ENCODE results near the gene CEP57L1.

CEP57L1 gene

GRCh38 chr6:109073344-109074132 is 21.8 kb upstream of the CEP57L1 start:
- H3K4me3 ChIP-seq (ENCODE audit: low read length), result no peak overlapping the region
- DNase-seq (ENCODE audit: low read depth), result no peak

GRCh38 chr6:109074133-109074415 is 21.2 kb upstream of the CEP57L1 start:
- no peak overlapping the region for H3K4me3 ChIP-seq (ENCODE audit: low read length)
- TF ChIP-seq, protein P1, sequence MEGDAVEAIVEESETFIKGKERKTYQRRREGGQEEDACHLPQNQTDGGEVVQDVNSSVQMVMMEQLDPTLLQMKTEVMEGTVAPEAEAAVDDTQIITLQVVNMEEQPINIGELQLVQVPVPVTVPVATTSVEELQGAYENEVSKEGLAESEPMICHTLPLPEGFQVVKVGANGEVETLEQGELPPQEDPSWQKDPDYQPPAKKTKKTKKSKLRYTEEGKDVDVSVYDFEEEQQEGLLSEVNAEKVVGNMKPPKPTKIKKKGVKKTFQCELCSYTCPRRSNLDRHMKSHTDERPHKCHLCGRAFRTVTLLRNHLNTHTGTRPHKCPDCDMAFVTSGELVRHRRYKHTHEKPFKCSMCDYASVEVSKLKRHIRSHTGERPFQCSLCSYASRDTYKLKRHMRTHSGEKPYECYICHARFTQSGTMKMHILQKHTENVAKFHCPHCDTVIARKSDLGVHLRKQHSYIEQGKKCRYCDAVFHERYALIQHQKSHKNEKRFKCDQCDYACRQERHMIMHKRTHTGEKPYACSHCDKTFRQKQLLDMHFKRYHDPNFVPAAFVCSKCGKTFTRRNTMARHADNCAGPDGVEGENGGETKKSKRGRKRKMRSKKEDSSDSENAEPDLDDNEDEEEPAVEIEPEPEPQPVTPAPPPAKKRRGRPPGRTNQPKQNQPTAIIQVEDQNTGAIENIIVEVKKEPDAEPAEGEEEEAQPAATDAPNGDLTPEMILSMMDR (conservative IDR thresholded peaks at IDR 0.05; ENCODE audit: low read depth, low read length), result no peak
- no peak for DNase-seq (ENCODE audit: low read depth)

More at GRCh38 chr6:109073344-109074132, 21.8 kb upstream of the CEP57L1 start:
- TF ChIP-seq, protein P1 (conservative IDR thresholded peaks at IDR 0.05; ENCODE audit: low read depth, low read length), result peak; percentile 69

DNA sequence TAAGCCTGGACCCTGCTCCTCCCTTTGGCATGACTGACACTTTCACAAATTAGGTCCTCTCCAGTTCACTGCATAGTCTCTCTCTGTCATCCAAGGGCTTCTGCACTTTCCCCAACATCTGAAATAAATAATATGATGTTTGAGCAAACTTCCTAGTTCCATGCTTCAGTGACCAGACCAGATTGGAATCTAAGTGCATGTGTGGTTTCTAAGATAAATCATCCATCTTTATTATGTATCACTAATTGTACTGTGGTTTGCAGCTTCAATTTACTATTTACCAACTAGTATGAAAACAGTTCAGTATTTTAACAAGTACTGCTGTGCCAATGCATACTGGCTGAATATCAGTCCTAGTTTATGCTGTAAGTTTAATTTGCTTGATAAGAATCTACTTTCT is 19.4 kb upstream of the CEP57L1 start:
- H3K4me3 ChIP-seq (ENCODE audit: low read length), result no peak overlapping the region
- no peak for DNase-seq (ENCODE audit: low read depth)
- TF ChIP-seq, protein P1 (conservative IDR thresholded peaks at IDR 0.05; ENCODE audit: low read depth, low read length), result no peak

- no peak for DNase-seq (ENCODE audit: low read depth)
- TF ChIP-seq, protein P1 (conservative IDR thresholded peaks at IDR 0.05; ENCODE audit: low read depth, low read length), result no peak
- H3K4me3 ChIP-seq (ENCODE audit: low read length), result no peak overlapping the region
These were observed 18.9 kb upstream of the CEP57L1 start for GRCh38 chr6:109076377-109076776.

GRCh38 chr6:109079981-109080380 is 15.3 kb upstream of the CEP57L1 start:
- no peak for DNase-seq (ENCODE audit: low read depth)
- no peak overlapping the region for H3K4me3 ChIP-seq (ENCODE audit: low read length)
- TF ChIP-seq, protein P1 (conservative IDR thresholded peaks at IDR 0.05; ENCODE audit: low read depth, low read length), result no peak

GRCh38 chr6:109081026-109081425 is 14.3 kb upstream of the CEP57L1 start:
- TF ChIP-seq, protein P1 (conservative IDR thresholded peaks at IDR 0.05; ENCODE audit: low read depth, low read length), result no peak
- H3K4me3 ChIP-seq (ENCODE audit: low read length), result no peak overlapping the region
- DNase-seq (ENCODE audit: low read depth), result no peak

- no peak for DNase-seq (ENCODE audit: low read depth)
- H3K4me3 ChIP-seq (ENCODE audit: low read length), result no peak overlapping the region
- TF ChIP-seq, protein P1 (conservative IDR thresholded peaks at IDR 0.05; ENCODE audit: low read depth, low read length), result no peak
These were observed 13.7 kb upstream of the CEP57L1 start for GRCh38 chr6:109081516-109082187.

All from retinal pigment epithelial cell (primary cell).